SK-N-SH treated with all-trans-retinoic acid at 6 μM for 48 hours (cell line): Measurements from ENCODE around the gene CAMTA2.

ENCODE experiments used
- CREB5 ChIP-seq: fragments of 250-450 bp; sonication (Bioruptor Pico); IDR thresholded peaks from 2 replicates; pipeline ENCODE4 v1.5.1; 2020; ENCODE audit warnings: low read depth, mild to moderate bottlenecking, moderate library complexity
- CSRNP3 ChIP-seq: fragments of 250-450 bp; sonication (Bioruptor Pico); IDR thresholded peaks from 2 replicates; pipeline ENCODE4 v1.5.1; 2021; ENCODE audit warnings: mild to moderate bottlenecking, moderate library complexity
- TCF4 ChIP-seq: fragments of 250-450 bp; sonication (Bioruptor Pico); IDR thresholded peaks from 2 replicates; pipeline ENCODE4 v1.8.0; 2021; ENCODE audit warnings: mild to moderate bottlenecking, moderate library complexity, borderline replicate concordance
- ZNF565 ChIP-seq: fragments of 450-650 bp; formaldehyde crosslinking; conservative IDR thresholded peaks from 2 replicates; pipeline ENCODE4 v1.5.0; 2020; ENCODE audit warnings: low read depth, mild to moderate bottlenecking, moderate library complexity

GRCh38 chr17:4986951-4987766 lies at the start of gene CAMTA2:
- TF ChIP-seq TCF4 (CRISPR knock-in tag) (no peak), CREB5 (CRISPR knock-in tag) (no peak), ZNF565 (CRISPR knock-in tag) (no peak), CSRNP3 (CRISPR knock-in tag) (no peak)
